ENCODE results near the gene UMODL1.

The UMODL1 gene

DNA sequence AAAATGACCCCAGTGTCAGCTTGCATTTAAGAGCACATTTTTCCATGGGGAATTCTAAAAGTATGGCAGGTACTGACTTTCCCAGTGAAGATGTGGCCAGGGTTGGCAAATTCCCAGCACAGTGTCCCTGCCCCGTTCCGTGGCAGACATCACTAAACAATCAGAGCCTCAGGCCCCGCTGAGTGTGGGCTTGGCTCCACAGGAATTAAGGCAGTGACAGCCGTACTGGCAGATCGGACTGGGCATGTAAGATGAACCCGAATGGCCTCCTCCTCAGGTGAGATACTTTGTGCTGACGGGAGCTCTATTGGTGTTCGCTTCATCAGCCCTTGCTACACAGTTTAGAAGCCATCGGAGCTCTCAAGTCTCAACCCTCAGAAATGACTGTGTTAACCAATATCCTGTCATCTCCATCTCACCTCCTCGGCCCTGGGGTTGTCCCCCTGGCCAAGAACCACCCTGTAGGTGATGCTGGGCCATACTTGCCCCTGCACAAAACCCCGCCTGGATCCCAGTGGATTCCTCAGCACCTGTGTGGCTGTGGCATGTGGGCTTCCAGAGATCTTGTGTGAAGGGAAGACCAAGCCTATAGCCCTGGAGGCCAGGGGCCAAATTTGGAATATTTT is 118.9 kb downstream of the UMODL1 start:
- in situ Hi-C loops (cut with MboI; ENCODE audit: low sequenced_read_pairs, unreplicated experiment): no loop called here
- no peak for DNase-seq (ENCODE audit: low spot score)
- TF ChIP-seq CTCF (IDR thresholded peaks at IDR 0.05; ENCODE audit: borderline replicate concordance, control extremely low read depth, extremely low read depth, insufficient read depth, missing control alignments): no peak

DNA sequence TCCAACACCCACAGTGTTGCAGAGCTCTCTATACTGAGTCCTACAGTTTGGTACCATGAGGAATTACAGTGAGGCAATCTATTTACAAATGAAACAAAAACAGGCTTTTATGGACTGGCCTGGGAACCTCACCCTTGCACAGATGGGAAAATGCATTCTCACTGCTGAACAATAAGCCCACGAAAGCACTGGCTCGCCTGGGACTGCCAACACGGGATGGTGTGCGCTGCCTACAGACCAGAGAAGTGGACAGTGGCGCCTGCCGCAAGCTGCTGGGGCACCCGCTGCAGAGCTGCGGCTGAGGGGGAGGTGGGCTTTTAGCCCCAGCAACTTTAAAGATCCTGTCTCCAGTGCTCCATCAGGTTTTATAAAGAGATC is 119.4 kb downstream of the UMODL1 start:
- no peak for DNase-seq (ENCODE audit: low spot score)
- in situ Hi-C loops (cut with MboI; ENCODE audit: low sequenced_read_pairs, unreplicated experiment): no loop called here
- no peak for TF ChIP-seq CTCF (IDR thresholded peaks at IDR 0.05; ENCODE audit: borderline replicate concordance, control extremely low read depth, extremely low read depth, insufficient read depth, missing control alignments)

- DNase-seq (ENCODE audit: low spot score): no peak
- TF ChIP-seq CTCF (IDR thresholded peaks at IDR 0.05; ENCODE audit: borderline replicate concordance, control extremely low read depth, extremely low read depth, insufficient read depth, missing control alignments): no peak
- in situ Hi-C loops (cut with MboI; ENCODE audit: low sequenced_read_pairs, unreplicated experiment): no loop called here
These were observed 119.9 kb downstream of the UMODL1 start for GRCh38 chr21:42191064-42191463.

DNA sequence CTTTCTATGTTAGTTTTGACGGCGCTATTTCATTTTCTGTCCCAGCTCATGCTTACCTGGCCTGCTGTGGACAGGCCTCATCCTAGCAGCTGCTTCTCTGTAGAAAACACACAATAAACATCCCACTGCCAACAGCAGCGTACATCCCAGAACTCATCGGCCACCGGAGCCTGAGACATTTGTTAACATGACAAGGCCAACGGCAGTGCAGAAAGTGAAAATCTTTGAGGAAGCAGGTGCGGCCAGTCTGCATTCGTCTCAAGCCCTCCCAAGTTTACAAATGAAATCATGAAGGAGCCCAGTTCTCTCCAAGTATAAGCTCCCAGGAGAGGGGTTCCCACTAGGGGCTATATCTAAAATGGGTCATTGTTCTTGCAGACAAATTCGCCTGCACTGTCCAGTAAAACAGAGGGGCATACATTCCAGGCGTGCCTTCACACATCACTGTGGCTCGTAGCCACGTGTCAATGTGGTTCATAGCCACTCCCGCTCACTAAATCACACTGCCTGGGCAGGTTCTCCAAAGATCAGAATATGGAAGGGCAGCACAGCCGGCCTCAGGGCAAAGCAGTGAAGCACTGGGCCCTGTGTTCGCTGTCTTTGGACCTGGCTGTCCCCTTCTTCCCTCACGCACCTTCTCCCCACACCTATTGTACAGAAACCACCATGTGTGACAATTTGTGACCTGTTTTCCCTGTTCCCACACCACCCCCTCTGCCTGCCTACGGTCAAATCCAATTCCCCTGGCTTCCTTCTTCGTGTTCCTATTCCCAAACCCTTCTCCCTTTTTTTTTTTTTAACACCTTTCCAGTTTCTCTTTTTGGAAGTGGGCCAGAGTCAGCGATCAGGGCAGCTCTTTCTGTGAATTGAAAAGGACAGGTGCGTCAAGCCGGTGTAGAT is 120.8 kb downstream of the UMODL1 start:
- in situ Hi-C loops (cut with MboI; ENCODE audit: low sequenced_read_pairs, unreplicated experiment): no loop called here
- TF ChIP-seq CTCF (IDR thresholded peaks at IDR 0.05; ENCODE audit: borderline replicate concordance, control extremely low read depth, extremely low read depth, insufficient read depth, missing control alignments): no peak
- no peak for DNase-seq (ENCODE audit: low spot score)

All from GM13976 (cell line).